Measurements from ENCODE around the gene RFC3.

RFC3 gene

GRCh38 chr13:33884531-33885220 is 66.7 kb downstream of the RFC3 start:
- in situ Hi-C loops (cut with MboI; ENCODE audit: low sequenced_read_pairs) = no loop called here
- Histone ChIP-seq H3K9me3 (no peaks in the 10 kb centered on the region), H3K36me3 (replicated peaks) (no peaks in the 10 kb centered on the region), H3K27me3 (ENCODE audit: low read depth) (no peaks in the 10 kb centered on the region), H3K4me3 (no peak overlapping the region), H3K4me1 (peaks cover 14% of the 10 kb centered on the region)
- no peak for DNase-seq (ENCODE audit: low spot score in 2 of 2)
